ENCODE data around the gene POU2F2.
A peak's percentile ranks its signal among the peaks of the same experiment; 100 is the strongest.

POU2F2 gene

DNA sequence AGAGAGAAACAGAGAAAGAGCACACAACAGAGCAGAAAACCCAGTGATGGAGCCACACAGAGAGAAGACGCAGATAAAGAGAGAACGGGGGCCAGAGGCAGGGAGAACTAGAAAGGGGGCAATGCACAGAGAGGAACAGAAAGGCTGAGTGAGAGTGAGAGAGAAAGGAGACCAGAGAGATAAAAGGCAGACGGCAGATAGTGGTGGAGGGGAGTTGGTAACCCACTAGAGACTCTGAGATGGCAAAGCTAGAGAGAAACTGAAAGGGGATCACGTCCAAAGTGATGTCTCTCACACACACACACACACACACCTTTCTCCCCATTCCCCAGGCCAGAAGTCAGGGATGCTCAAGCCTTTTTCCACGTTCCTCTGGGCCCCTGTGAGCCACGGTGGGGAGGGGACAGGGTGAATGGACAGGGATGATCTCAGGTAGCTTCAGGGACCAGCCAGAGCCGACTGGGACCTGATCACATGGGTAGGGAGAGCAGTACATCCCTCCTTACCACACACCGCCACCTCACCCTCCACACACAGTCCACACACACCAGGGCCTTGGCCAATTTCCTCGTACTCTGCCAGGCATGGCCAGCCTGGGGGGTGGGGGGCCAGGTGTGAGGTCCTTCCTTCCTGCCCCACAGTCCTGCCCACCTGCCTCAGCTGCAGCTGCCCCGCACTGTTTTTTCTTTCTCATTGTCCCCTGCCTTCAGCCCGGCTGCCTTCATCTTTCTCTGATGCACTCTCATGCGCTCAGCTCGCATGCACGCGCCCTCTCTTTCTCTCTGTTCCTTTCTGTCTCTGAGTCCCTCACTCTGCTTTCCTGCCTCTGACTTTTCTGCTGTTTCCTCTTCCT, 22.5 kb upstream of the POU2F2 start:
- no peak for DNase-seq

DNA sequence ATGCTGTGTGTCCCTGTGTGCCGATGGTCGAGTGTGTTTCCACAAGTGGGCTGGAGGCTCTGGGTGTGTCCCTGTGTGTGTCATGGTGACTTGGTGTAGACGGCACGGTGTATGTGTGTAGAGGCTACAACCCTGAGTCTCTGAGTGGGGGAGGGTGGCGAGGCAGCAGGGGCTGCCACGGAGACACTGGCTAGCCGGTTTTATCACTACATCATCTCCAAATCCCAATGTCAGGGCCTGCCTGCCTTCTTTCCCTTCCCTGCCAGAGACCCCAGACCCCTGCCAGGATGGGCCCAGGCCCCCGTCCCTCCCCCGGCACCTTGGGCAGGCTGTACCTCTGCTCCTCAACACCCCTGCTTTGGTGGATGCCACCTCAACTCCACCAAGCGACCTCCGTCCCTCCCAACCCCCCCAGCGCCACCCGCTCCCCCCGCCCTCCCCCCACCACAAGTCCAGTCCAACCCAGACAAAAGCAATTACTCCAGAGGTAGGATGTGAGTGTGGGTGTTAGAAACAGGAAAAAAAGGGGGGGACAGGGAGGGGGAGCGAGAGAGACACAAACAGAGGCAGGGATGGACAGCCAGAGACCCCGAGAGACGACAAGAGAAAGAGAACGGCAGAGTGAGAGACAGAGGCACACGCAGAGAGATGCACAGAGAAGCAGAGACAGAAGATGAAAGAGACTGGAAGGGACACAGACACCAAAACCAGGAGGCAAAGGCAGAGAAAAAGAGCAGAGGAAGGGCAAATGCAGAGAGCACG, 21.6 kb upstream of the POU2F2 start:
- DNase-seq: no peak

DNA sequence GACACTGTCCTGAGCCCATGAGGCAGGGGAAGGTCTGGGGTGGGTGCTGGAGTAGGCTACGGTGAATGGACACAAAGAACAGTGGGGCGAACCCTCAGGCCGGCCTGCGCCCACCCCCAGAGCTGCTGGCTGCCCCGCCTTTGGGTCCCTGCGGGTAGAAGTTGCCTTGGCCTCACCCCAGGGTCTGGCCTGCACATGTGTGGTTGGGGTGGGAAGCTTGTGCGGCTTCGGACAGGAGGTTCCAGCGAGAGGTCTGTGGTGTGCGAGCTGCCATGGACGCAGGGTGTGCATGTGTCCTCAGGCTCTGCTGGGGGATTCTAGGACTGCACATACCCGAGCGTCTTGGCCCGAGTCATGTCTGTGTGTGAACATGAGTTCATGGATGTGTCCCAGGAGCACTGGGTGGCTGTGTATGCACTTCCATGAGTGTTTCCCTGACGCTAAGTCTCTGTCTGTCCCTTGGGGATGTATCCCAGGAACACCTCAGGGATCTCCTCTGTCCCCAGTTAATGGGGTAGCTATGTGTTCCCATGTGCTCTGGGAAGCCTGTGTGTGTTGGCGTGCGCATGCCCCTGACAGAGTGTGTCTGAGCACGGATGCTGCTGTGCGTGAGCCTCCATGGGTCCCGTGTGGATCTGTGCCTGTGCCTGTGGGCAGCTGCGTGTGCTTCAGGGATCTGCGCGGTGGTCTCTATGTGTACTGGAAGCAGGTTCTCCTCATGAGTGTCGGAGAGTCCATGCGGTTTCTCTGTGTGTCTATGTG, 20.8 kb upstream of the POU2F2 start:
- no peak for DNase-seq

DNA sequence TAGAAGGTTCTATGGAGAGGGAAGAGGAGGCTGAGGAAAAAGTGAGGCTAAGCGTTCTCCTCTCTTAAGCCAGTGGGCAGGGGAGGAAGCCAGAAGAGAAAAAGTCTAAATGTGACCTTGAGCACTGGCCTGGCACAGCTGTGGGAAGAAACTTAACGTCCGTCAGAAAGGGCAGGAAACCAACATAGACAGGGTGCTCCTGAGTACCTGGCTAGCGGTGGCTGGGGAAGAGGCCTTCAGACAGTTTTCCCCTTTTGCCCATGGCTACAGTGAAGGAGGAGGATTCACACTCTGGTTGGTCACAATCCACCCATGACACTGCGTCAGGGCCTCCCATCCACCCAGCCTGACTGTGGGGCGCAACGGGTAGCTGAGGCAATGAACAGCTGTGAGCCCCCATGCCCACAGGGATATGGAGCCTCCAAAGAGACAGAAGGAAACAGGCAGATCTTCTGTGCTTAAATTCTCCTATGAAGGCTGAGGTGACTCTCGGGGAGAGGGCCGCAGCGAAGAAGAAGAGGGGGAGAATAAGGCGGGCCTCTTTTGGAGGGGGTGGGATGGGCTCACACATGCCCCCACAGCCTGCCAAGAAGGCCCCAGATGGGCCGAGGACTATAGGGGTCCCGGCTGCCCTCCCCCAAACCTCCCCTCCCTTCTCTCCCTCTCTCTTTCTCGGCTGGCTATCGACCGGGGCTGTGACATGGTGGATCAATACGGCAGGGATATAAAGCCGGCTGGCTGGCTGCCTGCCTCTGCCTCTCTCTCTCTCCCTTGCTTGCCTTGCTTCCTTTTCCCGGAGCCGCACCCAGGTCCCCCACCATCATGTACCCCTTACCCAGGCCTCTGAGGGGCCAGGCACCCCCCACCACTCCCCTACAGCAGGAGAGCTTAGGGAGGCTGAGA, 19.8 kb upstream of the POU2F2 start:
- DNase-seq: no peak

DNA sequence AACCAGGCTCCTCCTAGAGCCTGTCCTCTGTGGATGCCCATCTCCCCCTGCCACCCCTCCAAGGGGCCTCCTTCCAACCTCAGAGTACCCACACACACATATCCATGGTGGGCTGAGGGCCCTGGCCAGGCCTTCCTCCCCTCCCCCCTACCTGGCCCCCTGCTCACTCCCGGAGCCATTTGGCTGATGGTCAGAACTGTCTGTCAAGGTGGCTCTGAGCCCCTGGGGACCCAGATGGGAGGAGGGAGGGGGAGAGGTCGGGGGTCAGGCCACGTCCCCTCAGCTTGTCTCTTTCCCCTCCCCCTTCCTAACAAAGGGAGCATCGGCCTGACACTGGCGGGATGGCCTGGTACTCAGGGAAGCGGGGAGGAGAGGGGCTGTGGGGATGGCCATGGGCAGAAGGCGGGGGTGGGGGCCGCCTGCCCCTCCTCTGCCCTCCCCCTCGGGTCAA, 18.7 kb upstream of the POU2F2 start:
- DNase-seq: no peak

DNA sequence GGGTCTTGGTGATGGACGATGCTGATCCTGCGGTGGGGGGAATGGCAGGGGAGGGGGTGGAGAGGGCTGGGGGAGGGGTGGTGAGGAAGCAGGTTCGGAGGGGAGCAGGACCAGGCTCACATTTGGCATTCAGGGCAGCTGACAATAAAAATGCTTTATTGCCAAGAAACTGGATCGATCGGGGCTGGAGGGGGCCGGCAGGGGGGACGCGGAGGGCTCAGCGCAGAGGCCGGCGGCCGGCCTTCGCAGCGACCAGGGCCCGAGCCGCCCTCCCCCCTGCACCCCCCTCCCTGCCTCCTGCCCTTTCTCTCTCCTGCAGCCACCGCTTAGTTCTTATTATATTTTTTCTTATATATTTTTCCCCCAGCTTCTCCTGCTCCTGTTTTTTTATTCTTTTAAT, 18.1 kb upstream of the POU2F2 start:
- DNase-seq: no peak

DNA sequence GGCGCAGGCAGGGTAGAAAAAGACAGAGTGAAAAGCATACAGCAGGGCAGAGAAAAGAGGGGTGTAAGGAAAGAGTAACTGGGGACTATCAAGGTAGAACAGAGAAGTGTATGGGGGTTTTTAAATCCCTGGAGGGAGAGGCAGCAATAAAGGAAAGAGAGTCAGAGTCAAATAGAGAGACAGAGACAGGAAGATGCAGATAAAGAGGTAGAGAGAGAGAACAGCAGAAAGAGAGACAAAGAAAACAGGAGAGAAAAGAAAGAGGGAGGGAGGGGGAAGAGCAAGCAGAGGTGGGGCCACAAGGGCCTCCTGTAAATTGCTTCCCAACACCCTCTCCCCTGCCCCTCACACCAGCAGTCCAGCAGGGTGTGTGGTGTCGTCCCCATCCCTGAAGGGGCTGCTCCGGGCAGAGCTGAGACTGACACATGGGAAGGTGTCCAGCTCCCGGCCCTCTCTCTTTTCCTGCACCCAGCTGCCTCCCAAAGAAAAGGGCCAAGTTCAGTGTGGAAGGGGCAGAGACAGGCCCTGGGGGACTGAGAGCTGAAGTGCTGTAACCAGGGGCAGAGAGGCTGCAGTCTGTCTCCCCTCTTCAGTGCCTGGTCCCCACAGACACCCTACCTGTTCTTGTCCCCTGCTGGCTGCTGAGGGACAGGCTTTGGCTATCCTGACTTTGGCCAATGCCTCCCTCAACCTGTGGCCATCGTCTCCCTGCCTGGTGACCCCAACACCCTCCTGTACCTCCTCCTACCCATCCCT, 17.4 kb upstream of the POU2F2 start:
- DNase-seq: no peak

DNA sequence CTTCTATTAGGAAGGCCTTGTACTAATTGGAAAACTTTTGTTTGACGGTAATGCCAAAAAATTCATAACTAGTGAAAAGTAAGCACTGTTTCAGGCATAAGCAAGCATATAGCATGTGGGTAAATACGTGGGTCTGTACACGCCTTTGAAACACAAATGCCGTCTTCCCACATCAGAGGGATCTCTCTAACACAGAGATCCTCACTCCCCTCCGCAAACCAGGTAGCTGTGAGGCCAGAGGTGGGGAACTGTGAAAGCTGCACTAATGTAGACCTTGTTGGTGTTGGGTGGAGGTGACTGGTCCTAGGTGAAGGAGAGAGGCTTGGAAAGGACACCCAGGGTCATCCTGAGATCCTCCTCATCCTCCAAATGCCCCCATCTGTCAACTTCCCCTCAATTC, 16.0 kb upstream of the POU2F2 start:
- no peak for DNase-seq

DNA sequence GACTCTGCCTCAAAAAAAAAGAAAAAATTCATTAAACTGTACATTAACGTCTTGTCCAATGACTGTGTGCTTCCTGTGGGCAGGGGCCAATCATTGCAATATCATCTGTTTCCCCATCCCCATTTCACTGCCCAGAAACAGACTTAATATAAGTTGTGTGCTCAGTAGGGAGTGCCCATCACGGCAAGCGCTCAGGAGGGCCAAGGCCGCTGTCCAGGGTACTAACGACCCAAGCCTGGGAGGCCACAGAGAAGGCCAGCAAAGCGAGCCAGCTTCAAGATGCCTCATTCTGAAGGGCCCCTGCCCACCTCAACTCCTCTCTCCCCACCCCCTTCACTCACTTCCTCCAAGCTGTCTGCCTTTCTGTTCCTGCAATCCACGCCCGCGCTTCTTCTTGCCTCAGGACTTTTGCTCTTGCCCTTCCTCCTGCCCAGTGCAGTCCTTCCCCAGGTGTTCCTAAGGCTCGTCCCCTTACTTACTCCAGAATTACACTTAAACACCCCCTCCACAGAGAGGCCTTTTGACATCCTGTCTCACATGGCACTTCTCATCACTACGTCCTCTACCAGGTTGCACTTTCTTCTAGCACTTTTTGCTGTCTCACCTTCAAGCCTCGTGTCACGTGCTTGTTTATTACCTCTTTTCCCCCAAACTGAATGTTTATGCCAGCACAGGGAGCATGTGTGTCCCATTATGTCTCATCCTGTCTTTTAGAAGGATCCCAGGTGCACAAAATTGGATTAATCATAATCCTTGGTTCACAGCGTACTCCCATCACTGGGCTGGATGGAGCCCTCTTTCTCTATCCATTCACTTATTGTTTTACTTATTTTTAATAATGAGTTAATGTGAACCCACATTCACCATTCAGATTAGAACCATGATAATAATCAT, 11.3 kb upstream of the POU2F2 start:
- DNase-seq: no peak

DNA sequence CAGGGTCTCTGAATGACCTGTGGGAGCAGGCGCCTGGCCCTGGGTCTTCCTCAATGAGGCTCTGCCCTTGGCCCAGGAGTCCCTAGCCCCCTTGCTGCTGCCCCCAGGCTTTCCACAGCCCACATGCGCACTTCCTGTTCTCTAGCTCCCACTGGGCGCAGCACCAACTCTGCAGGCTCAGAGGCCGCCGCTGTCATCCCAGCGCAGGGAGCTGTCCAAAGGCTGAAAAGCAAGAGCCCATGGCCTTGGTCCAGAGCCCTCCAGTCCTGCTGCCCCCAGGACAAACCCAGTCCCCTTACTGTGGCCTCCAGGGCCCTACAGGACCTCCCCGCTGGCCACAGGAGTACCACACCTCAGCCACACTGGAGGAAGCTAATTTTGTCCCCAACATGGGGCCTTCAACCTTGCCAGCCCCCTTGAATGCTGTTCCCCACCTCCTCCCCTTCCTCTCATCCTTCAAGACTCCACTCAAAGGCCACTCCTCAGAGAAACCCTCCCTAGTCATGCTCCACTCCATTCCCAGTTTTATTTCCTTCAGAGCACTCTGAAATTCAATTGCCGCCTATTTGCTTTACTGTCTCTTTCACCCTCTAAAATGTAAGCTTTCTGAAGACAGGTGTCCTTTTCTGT, 8.0 kb upstream of the POU2F2 start:
- peak; percentile 29 for DNase-seq

DNA sequence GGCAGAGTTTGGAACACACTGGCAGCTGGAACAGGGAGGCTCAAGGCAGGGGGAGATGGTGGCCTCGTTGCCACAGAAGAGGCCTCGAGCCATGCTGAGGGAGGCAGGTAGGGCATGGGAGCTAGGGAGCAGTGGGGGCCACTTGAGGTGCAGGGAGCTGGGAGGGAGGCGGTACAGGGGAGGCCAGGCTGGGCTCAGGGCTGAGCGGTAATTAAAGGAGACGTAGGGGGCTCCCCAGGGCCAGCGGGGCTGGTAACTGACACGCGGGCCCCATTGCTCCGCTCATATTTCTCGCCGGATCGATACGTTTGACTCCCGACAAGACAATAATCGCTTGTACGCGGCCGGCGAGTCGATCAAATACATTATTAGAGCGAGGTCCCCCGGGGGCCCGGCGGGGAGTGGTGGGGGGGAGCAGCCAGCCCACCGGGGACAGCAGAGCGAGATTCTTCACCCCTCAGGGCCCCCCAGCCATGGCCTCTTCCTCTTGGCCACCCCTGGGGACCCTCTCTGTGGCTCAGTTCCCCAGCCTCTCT, 2.4 kb upstream of the POU2F2 start:
- no peak for DNase-seq

DNA sequence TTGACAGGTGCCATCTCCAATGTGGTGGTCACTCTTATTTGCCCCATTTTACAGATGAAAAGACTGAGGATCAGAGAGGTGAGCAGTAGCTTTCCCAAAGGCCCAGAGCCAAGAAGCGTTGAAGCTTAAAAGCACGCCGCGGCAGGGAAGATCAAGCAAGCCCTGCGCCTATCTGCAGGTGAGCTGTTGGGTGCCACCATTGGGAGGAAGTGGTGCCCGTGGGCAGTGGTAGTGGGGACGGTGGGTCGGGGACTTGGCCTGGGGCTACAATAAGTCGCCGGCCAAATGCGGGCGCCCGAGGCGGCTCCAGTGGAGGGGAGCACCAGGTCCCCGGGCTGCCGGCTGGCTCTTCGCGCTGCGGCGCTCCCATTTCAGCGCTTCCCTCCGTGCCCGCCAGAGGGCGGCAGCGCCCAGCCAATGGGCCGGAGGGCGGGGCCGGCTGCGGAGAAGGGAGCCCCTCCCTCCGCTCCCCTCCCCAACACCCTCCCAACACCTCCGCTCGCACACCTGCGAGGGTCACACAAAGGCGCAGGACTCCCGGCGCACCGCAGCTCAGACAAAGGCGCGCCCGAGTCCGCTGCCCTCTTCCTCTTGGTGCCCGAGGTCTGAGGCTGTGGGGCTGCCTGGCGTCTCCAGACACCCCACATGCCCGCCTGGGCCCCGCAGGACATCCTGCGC, 744 bp upstream of the POU2F2 start:
- DNase-seq: peak; percentile 21

DNA sequence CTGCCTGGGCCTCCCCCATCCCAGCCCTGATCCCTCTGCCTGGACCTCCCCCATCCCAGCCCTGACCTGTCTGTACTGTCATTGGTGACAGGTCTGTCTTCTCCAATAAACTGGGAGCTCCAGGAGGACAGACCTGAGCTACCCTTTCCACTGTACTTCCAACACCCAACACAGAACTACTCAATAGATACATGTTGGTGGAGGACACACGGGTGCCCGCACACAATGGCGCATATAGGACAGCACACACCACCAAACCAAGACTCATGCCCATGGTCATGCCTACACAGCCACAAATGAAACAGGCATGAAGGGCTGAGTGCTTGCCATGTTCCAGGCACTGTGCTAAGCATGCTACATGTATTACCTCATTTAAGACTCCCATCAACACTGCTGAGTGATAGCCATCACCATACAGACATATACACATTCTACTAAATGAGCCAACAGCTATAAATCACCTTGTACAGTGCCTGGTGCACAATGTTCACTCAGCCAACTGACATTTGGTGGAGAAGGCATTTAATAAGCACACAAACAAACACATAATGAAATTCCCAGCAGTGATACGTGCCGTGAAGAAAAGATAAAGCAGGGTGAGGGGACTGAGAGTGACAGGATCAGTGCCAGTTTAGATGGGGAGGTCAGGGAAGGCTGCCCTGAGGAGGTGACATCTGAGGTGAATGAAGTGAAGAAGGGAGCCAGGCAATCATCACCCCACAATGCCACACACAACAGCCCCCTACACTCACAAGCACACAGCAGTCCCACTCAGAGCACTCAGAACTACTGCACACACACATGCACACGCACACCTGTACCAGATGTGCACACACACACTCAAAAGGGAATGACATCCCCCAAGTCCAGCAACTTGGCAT, 857 bp downstream of the POU2F2 start:
- no peak for DNase-seq

DNA sequence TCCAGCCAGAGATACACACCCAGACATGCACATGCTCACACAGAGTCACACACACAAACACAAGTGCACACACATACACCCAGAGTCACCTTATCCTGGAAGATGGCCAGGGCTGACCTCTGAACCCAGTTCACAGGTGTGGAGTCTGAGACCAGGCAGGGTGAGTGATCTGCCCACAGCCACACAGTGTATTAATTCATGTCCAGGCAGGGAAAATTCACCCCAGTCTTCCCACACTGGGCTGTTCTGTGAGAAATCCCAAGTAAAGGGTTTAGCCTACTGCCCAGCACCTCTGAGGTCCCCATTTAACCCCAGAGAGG, 2.0 kb downstream of the POU2F2 start:
- DNase-seq: no peak

DNA sequence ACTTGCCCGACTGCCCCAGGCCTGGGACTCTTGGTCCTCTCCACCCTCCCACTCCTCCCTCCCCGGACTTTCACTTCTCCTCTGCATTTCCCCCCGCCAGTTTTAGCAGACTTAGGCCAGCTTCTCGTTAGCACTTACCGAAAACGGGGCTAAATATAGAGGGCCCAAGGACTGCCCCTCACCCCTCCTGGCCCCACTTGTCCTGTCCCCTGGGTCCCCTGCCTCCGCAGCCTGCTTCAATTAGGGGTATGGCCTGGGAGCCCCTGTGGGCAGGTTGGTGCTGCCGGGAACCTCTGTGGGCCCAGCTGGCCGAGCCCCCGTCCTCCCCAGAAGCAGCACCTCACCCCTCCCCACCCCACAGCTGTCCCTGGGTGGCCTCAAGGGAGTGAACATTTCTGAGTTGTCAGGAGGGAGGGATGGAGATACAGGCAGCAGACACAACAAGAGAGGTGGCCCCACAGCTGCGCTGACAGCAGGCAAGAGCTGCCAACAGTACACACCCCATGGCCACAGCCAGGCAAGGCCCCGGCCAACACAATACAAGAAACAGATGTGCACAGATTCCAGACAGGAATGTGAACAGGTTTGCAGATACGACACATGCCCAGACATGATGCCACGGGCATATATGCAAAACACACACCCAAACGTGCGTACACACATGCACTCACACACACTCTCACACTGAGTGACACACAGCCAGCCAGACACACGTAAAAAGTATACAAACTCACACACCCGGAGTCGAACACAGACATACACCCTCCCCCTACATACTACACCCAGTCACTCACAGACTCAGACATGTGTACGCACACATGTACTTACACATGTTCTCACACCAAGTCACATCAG, 2.6 kb downstream of the POU2F2 start:
- no peak for DNase-seq

DNA sequence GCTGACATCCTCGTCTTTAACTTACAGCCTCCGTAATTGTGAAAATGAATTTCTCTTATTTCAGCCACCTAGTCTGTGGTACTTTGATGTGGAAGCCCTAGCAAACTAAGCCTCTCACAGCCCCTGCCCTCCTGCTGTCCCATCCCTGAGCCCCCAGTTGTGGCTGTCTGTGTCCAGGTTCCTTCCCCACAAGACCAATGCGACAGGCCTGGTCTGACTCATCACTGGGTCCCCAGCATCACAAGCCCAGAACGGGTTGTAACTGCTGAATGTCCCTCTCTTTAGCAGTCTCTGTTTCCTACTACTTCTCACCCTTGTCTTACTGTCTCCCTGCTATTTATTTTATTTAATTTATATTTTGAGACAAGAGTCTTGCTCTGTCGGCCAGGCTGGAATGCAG, 5.7 kb downstream of the POU2F2 start:
- DNase-seq: no peak

DNA sequence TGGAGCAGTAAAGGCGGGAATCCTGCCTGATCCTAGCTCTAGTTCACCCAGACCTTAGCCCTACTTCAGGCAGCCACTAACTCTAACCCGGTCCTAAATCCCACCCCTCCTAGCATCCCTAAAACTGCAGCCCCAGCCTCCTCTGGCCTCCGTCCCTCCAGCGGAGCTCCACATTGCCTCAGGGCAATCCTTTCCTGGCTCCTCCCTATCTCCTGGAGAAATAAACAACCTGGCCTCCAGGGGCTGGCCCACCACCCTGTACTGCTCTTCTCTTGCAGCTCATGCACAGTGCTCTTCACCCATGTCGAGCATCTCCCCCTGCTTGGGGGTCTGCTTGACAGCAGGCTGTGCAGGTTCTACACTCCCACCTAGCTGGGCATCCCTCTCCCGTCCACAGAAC, 6.7 kb downstream of the POU2F2 start:
- no peak for DNase-seq

Measured in T1000 (cell line).